Testis (tissue), 2 donors: ENCODE results near the gene ACYP2.

Experiments
- CTCF ChIP-seq, 3 experiments: fragments of 450-650 bp in 2 of 3; fragments of 200-600 bp in 1 of 3; sonication (generic) in 1 of 3; IDR thresholded peaks; one replicate each; pipeline ENCODE4 v1.5.1; 2016 to 2019; ENCODE audit warnings: antibody characterized with exemption in 3 of 3, mild to moderate bottlenecking in 2 of 3, moderate library complexity in 1 of 3
- POLR2A ChIP-seq: fragments of 450-650 bp; IDR thresholded peaks from one replicate; pipeline ENCODE4 v1.6.1; 2017; ENCODE audit warnings: antibody characterized with exemption, mild to moderate bottlenecking, moderate library complexity

DNA sequence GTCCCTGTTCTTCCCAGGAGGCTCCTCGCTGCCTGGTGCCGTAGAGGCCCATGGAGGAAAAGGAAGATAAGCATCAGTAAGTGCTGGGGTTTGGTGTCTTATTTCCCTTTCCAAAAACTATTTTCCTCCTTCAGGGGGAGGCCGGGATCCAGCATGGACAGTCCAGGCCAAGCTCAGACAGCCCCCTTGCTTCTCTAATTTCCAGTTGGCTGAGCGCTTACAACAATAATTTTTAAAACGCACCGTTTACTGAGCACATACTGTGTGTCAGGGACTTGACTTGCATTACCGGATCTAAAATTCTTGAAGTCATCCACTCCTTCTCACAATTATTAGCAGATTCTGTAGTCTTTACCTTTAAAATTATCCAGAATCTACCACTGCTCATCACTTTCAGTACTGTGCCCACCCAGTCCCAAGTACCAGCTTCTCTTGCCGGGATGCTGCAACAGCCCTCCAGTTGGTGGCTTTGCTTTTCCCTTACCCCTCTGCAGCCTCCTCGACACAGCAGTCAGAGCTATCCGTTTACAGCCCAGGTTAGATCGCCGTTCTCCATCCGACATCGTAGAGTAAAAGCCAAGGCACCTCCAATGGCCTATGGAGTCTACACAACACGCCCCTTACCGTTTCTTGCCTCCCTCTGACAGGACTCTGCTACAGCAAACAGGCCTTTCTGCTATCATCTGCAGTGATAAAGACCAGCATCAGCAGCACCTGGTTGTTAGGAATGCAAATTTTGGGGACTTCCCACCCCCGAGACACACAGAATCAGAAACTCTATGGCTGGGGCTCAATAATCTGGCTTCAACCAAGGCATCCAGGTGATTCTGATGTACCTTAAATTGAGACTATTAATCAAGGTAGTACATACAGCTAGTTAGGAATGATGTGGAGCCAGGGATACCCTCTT, 215.8 kb downstream of the ACYP2 start:
- no peak for TF ChIP-seq CTCF (IDR thresholded peaks at IDR 0.05)
- no peak for TF ChIP-seq POLR2A
